HG03565 (cell line): ENCODE data around the gene SLIT3.
A peak's percentile ranks its signal among the peaks of the same experiment; 100 is the strongest.

Experiments used
- ATAC-seq: cut with Tn5 transposase; IDR thresholded peaks from one replicate; pipeline ENCODE4 v1.9.1; 2021; ENCODE audit warnings: mild to moderate bottlenecking, moderate library complexity; ENCODE audit not compliant: unreplicated experiment

SLIT3 gene

DNA sequence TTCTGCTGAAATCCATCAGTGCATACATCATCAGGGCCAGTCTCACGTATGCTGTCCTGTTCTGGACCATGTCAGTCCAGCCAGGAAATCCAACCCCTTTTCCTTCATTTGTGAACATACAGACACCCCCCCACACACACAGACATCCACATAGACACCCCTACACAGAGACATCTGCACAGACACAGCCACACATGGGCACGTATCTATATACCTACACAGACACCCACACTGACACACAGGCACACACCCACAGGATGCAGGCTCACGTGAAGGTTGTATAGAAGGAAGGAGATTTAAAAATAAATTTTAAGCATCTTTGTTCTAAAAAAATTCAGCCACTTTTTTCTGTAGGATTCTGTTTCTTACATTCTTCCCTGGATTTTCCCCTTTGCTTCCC is 325.6 kb downstream of the SLIT3 start:
- ATAC-seq: no peak

DNA sequence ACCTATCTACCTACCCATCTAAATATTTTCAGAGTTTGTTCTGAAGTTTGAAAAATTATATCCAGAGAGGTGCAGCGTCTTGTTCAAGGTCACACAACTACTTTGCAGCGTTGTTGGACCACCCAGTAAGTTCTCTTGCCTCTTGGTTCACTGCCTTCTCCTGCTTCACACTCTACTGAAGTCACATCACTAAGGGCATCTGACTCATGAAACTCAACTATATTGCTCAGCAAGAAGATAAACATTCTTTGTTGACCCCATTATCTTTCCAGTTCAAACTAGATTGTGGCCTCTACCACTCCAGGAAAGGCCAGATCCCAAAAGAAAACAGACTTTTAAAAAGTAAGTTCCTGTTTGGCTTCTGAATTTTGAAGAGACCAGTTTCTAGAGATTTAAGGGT is 326.9 kb downstream of the SLIT3 start:
- ATAC-seq: no peak

DNA sequence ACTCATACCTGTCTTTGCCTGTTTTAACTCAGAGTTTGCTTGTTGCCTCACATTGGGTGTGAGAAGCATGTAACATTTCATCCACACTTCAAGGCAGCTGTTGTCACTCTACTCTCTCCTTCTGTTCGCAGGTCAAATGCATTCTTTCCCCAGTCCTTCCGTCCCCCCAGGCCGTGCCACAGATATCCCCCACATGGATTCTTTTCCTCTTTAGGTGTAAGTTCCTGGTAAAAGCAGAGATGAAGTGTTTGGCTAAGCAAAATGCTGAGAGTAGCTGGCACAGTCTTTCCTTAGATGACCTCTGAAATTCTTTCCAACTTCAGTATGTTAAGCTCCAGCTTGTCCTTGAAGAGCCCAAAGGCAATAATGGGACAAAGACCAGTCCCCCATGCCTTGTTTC is 328.2 kb downstream of the SLIT3 start:
- no peak for ATAC-seq

DNA sequence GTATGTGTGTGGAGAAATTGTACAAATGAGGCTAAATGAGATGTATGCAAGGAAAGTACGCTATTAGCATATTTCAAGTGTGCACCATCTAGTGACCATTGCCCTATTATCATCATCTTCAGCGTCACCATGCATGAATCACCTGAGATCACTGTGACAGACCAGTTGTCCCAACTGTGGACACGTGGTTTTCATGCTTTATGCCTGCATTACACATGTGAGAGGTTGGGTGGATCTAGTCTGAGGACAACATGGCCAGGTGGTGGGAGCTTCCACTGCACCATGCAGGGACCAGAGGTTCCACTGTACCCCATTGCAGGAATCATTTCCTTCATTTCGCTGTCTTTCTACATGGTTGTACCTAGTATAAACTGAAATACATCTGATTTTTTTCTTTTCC is 329.8 kb downstream of the SLIT3 start:
- no peak for ATAC-seq

DNA sequence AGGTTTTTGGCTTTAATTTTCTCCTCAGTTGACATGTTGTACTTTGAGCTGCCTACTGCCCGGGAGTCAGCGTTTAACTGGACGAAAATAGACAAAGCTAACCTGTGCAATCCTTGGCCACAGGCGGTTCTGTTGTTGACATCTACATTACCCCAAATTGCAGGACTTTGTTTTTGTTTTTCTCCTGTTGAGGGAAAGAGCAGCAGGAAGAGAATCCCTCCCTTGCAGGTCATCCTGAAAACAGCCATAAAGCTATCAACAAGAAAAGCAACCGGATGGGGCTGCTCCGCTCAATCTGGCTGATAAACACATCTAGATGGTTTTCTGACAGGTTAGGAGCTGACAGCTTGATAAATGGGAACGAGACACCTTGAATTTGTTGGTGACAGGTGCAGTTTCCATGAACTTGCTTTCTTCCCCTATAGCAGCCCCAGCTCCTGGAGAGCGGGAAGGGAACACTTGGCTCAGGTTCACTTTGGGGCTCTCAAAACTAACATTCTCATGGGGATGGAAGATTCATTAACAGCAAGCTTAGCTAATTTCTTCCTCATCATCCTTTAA is 331.5 kb downstream of the SLIT3 start:
- no peak for ATAC-seq

DNA sequence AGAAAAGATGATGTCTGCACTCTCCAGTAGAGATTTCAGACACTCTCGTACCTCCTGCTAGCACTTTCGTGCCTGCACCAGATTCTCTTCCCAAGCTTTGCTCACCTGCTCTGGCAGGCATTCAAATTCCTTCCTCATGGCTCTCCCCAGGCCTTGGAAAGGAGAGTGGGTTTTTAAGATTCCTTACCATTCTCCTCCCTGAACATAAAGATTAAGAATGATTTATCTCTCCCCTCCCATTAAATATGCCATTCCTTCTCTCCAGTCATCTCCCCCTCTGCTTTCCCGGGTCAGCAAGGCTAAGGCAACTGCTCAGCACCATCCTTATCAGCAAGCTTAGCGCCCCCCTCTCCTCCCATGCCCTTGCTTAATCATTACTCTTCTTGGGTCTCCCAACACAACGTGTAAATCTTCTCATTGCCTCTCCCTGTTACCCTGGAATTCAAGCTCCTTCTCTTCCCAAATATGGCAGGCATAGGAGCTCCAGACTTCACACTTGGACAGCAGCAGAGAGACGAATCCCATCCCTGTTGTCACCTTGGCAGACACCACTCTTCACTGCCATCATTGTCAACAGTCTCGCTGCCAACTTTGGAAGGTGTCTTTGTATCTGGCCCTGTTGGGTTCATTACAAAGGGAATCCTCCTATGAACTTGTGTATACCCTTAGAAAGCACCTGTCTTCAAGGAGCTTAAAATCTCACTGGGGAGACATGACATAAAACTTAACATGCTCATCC is 332.9 kb downstream of the SLIT3 start:
- ATAC-seq: no peak

DNA sequence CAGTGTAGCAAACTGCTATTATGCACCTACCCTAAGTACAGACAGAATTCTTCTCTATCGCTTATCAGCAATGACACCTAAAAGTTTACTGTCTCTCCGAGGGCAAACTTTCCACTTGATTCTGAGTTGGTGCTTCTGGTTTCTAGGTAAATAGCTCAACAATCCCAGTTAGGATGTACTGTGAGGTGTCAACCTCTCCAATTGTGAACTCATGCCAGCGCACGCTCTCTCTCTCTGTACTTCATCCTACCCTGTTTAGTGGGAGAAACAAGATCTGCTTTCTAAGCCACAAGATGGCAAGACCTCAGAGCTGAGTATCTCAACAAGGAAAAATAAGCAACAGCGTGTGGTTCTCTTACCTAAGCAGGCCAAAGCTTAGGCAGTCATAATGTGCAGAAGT is 335.3 kb downstream of the SLIT3 start:
- no peak for ATAC-seq

DNA sequence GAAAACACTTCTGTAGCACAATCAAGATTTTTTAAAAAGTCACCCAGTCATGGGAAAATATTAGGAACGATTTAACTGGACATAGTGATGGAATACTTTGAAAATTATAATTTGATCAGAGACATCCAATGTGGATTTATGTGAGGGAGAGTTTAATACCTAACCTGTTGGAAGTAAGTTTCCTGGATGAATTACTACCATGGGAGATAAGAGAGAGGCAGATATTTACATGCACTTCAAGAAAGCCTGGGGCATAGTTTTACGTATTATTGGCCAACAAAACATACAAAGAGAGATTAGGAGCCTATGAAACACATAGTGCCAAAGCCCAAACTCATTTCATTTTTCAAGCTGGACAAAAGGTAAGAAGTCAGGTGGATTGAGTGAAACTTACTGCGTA is 336.8 kb downstream of the SLIT3 start:
- ATAC-seq: no peak

DNA sequence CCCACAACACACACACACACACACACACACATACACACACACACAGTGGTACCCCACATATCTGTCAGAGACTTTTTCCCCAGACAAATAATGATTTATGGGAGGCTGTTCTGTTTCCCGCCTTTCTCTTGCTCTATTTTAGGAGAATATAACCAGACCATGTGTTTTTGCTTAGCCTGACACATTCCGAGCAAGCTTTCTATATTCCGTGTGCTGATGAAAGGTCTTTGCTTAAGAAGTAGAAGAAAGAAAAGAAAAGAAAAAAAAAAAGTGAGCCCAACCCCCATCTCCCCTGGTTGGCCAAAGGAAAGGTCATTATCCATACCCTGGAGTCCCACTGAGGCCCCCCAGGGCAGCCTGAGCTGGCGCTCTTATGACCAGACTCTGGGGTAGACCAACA is 338.6 kb downstream of the SLIT3 start:
- no peak for ATAC-seq

DNA sequence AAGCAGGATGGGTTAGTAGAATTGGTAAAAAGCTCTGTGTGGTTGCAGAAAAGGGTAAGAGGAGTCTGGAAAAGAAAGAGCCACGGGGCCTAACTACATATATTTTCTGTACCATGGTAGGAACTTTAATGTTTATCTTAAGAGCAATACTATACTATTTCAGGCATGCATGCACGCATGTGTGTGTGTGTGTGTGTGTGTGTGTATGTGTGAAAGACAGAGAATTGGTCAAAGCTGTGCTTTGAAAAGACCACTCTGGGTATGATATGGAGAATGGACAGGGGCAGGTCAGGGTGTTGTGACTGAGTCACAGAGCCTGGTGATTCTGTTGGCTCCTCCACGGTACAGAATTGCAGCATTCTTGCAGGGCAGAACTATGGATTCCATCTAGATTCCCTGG is 339.3 kb downstream of the SLIT3 start:
- ATAC-seq: no peak

DNA sequence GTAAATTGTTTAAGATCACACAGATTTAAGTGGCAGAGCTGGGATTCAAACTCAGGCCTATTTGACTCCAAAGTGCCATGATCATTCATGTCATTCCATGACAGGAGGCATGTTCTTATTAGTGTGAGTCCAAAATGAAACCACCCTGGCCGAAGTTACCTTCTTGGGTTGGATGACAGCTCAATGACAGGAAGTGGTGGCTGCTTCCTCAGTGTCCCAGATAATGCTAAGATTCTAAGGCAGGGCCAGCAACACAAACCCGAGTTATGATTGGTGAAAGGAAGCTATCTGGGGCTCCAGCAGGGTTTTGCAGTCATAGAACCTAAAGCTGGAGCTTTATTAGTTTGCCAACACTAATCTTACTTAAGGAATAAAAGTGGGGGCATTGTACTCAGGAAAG is 340.4 kb downstream of the SLIT3 start:
- no peak for ATAC-seq

DNA sequence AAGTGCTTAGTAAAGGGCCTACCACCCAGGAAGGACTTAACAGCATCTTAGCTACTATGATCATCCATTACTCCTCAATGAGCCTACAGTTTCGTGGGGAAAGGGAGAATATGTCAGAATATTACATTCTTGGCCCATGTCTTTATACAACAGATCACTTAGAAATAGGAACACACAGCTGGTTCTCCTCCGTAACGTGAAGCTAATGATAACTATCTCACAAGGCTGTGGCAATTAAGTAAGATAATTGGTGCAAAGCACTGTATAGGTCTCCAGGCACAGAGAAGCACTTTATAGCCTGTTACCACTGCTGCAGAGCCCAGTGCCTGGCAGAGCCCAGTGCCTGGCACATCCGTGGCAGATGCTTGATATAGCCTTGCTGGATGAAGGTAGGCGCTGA is 347.6 kb downstream of the SLIT3 start:
- ATAC-seq: no peak

DNA sequence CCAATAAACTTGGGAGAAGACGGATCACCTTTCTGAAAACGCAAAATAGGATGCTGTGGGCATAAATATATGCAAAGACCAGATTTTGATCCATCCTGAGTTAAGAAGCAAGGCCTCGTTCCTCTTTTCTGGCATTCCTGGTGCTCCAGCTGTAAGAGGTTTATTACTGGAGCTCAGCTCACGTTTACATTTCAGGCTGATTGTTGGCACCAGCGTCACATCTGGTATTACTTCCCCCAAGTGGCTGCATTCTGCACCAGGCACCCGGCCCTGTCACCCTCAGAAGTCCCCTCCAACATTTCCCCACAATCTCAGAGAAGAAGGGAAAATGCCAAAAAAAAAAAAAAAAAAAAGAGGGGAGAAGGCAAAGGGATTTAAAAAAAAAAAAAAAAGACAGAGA is 348.7 kb downstream of the SLIT3 start:
- no peak for ATAC-seq

DNA sequence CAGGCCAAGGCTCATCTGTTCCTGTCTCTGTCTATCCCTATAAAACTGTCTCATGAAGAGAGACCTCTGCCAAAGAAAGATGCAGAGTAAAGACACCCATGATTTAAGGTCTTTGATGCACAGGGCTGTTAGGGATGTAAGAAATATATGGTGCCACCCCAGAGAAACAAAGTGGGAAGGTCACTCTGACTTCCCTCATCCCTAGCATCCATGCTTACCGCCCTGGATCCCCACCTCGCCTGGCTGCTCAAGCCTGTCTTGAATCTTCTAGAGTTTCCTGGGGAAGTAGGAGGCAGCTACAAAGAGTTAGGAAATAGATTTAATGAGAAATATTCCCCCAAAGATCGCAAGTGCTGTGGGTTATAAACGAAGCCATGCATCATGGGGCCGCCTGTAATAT is 349.2 kb downstream of the SLIT3 start:
- no peak for ATAC-seq

DNA sequence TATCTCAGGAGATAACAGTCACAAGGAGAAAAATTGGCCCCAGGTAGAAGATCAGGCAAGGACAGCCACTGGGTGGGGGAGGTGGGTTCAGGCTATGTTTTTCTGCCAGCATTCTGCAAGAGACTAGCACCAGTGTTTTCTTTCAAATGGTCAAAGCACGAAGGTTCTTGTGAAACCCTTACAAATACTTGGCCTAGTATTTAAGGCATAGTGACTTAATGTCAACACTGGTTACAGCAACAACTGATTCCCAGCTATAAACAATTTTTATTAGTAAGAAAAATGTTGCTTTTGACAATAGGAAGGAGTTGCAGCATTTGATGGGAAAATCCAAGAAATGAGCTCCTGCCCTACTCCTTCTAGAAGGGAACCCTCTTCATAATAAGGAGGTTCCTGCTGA is 349.6 kb downstream of the SLIT3 start:
- no peak for ATAC-seq

DNA sequence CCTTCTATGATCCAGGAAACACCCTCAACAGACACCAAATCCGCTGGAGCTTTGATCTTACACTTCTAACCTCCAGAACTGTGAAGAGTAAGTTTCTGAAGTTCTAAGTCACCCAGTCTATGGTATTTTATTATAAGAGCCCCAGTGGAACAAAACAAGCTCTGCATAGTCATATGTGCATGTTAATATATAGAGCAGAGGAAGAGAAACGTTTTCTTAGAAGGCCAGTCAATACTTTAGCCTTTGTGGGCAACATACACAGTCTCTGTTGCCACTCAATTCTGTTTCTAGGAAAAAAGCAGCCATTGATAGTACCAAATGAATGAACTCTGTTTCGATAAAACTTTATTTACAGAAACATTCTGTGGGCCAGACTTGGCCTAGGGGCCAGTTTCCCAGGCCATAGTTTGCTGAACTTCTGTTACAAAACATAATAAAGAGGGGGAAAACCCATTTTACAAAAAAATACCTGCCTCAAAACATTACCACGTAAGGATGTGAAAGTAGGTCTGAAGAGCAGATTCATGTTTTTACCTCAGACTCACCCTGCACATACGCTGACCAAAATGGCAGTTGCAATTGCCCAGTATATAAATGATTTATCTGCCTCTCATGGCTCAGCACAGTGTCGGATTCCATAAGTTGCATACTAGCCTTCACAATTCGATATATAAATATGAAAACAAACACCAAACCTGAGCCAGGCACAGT is 350.5 kb downstream of the SLIT3 start:
- peak; percentile 70 for ATAC-seq

DNA sequence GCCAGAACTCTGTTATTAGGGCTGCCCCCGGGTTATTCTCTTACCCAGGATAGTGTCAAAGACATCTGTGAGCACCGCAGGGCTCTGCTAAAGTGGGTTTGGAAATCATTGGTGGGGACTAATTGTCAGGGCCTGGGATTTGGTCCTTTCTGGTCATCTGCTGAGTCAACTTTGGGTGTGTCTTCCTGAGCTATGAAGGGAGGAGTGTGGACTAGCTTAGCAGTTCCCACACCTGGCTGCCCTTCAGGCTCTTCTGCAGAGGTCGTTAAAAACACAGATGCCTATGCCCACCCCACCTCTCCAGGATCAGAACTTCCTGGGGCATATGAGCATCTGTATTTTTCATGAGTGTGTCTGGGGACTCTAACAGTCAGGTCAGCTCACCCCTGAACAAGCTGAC is 352.2 kb downstream of the SLIT3 start:
- ATAC-seq: no peak

DNA sequence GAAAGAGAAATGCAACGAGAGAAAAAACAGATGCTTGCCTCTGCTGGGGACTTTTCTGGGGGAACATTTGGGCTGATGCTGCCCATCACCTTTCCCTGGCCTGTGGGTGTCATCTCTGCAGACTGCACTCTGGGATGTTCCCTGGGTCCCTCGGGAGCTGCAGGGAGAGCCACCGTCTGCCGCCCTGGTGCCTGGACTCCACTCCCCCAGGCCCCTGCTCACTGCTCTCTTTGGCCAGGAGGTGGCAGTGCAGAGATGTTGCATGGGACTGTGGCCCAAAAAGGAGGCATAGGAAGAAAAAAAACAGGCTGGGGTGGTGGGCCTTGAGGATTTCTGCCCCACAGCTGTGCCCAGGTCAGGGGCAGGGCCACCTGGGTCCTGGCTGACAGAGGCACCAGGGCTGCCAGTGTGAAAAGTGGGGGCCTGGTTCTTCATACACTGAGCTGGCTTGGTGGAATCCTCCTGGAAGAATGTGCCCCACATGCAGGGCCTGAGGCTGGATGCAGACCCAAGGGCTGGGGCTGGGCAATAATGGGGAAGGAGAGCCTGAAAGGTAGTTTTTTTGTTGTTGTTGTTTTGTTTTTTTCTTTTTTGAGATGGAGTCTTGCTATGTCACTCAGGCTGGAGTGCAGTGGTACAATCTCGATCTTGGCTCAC is 353.6 kb downstream of the SLIT3 start:
- no peak for ATAC-seq

DNA sequence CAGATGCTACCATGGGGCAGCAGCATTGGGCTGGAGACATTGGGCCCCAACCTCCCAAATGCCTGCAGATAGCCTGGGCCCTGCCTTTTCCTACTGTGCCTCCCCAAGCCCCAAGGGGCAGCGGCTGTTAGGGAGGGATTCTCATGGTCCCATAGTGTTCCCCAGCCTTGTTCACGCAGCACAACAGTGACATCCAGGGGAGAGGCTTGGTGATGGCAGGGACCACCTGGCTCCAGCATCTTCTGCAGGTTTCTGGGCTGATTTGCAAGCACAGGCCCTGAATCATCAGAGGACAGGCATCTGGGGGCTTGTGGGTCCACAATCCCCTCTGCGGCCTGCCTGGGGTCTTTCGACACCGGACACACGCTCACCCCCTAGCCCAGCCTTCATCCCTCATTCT is 354.6 kb downstream of the SLIT3 start:
- ATAC-seq: no peak

DNA sequence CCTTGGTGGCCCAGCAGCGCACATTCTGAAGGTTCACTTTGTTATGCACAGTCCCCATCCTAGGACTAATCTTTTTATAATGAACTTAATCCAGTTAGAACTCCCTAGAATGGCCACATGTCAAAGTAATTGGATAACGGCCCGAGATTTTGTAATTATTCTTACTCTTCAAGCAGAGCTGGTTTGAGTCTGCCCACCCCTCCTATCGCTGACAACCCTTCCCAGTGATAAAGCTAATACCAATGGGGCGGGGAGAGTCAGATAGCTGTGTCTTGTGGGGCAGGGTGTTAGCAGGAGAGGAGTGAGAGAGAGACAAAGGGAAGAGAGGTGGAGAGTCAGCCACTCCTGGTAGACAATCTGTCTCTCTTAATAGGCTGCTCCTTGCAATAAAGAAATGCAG is 356.9 kb downstream of the SLIT3 start:
- ATAC-seq: no peak

DNA sequence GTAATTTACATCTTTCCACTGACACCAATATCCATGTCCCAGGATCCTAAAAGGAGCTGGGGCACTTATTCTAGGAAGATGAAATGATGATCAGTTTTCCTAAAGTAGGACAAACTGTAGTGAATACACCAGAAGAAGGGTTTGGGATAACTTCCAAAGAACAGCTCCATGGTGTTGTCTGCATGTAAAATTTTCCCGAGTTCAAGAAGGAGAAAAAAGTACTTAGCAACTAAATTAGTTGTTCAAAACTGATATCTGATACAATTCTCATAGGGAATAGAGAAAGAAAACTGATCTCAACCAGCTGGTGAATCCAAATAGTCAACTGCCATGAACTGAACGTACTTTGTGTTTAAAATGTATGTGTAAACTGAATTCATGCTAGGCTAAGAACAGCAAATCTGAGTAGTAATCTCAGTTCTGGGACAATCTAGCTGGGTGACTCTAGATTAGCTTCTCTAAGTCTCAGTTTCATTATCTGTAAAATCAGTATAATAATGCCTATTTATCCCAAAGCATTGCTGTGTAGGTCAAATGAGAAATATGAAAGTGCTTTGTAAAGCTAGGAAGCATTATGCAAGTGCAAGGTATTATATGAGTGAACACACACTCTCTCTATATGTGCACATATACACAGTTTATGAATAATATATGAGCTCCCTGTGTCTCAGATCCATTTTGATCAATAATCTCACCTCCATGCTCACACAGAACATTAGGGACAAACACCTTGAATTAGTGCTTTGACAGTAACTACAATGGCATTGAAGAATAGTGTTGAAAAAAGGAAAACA is 357.7 kb downstream of the SLIT3 start:
- ATAC-seq: no peak
